B cell (primary cell): ENCODE results near the gene ACOT4.
"Not testable (repeated sequence)": the region's sequence is repeated elsewhere in the genome, so short reads cannot be mapped to it uniquely, and the experiment has no call there.

Experiments used
- CTCF ChIP-seq: fragments of 200-600 bp; IDR thresholded peaks from one replicate; pipeline ENCODE4 v1.8.0; 2022; ENCODE audit warnings: antibody characterized with exemption, mild to moderate bottlenecking
- EZH2 ChIP-seq: IDR thresholded peaks from 2 replicates; pipeline ENCODE4 v1.6.1; 2012; ENCODE audit warnings: borderline replicate concordance, low read depth, mild to moderate bottlenecking, moderate library complexity, low read length; ENCODE audit not compliant: insufficient read depth, poor library complexity, severe bottlenecking

- not testable (repeated sequence) for TF ChIP-seq CTCF, EZH2
Measured at GRCh38 chr14:73549097-73549496, 42.6 kb upstream of the ACOT4 start.
